OCI-LY7 (cell line): Measurements from ENCODE around the gene CLCN5.

ENCODE experiments used
- EZH2phosphoT487 ChIP-seq: fragments of 200-600 bp; sonication (generic); IDR thresholded peaks from 2 replicates; pipeline ENCODE4 v1.6.1; 2018; ENCODE audit warnings: low read depth, borderline replicate concordance, mild to moderate bottlenecking, mixed run types, antibody characterized with exemption, low read length, moderate library complexity, mixed read lengths
- TF ChIP-seq, protein P1 (sequence below): fragments of 200-600 bp; sonication (generic); conservative IDR thresholded peaks from 2 replicates; pipeline ENCODE4 v1.5.1; 2014; ENCODE audit warnings: mild to moderate bottlenecking, antibody characterized with exemption, low read length, moderate library complexity, mixed read lengths

DNA sequence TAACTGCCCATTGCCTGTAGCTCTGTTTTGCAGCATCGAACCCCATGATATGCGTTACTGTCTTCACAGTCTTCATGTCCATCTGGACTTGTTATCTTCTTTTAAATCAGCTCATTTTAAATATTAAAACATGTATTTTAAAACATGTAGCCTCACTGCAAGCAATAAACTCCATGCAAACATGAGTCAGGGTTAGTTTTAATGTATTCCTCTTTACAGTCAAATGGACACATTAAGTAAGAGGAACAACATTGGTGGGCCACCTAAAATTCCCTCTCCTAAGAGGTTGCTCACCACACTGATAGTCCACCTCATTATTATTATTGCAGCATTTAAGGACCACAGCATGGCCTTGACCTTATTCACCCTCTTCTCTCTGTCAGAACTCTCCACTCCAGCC is 74.1 kb downstream of the CLCN5 start:
- TF ChIP-seq, protein P1, sequence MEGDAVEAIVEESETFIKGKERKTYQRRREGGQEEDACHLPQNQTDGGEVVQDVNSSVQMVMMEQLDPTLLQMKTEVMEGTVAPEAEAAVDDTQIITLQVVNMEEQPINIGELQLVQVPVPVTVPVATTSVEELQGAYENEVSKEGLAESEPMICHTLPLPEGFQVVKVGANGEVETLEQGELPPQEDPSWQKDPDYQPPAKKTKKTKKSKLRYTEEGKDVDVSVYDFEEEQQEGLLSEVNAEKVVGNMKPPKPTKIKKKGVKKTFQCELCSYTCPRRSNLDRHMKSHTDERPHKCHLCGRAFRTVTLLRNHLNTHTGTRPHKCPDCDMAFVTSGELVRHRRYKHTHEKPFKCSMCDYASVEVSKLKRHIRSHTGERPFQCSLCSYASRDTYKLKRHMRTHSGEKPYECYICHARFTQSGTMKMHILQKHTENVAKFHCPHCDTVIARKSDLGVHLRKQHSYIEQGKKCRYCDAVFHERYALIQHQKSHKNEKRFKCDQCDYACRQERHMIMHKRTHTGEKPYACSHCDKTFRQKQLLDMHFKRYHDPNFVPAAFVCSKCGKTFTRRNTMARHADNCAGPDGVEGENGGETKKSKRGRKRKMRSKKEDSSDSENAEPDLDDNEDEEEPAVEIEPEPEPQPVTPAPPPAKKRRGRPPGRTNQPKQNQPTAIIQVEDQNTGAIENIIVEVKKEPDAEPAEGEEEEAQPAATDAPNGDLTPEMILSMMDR = no peak
- no peak for TF ChIP-seq EZH2phosphoT487
